ENCODE results near the gene PAX6.

Gene PAX6

DNA sequence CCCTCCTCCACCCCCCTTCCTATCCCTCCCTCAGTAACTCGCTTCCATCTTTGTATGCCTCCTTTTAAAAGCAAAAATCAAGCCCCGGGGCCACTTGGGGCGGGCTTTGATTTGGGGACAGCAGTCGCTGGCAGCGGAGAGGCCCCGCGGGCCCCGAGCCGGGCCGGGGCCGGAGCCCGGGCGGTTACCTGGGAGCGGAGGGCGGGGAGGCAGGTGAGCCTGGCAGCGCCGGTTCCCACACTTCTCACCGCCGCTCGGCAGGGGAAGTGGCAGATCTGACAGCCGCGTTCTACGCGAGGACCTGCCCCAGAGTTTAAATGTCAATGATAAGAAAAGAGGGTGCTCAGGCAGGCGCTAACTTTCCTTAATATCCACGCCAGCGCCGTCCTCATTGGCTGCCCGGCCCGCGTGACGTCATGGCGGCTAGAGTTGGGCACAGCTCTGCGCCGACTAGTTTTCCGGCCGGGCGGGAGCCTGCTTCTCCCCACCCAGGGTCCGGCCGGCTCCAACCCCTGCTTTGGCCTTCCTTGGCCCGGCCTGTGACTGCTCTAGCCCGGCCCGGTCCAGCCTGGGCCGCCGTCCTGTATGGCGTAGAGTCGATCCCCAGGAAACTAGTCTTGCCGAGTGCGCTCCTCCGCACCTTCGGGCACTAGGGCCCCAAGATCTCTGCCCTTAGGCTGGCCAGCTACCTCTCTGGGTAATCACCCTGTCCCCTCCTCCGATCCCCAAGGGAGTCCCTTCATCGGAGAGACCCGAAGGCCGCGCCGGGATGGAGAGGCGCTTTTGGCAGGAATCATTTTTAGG lies 6.7 kb upstream of the PAX6 start:
- Histone ChIP-seq H3K18ac (ENCODE audit: low read length) (peak overlapping the region; percentile 76), H3K27me3 (ENCODE audit: control insufficient read depth in 3 of 3, insufficient read depth in 3 of 3, low read depth in 1 of 3, low read length in 3 of 3) (peaks cover 41 to 88% (median 84%) of the 10 kb centered on the region in 3 experiments), H3K4ac (ENCODE audit: low read length) (no peak overlapping the region), H3K36me3 (replicated peaks in 1 of 2; ENCODE audit: control insufficient read depth in 2 of 2, insufficient read depth in 2 of 2, low read length in 2 of 2) (no peaks in the 10 kb centered on the region), H3K4me1 (ENCODE audit: control insufficient read depth in 2 of 2, insufficient read depth in 1 of 2, low read depth in 1 of 2, low read length in 2 of 2) (peaks cover 27 to 29% of the 10 kb centered on the region in 2 donors), H3K27ac (replicated peaks; ENCODE audit: low read length) (no peak overlapping the region), H2BK15ac (ENCODE audit: low read length) (peak overlapping the region; percentile 26), H3K9ac (ENCODE audit: low read depth, low read length, poor library complexity) (no peak overlapping the region), H3K9me3 (replicated peaks in 1 of 2; ENCODE audit: control insufficient read depth in 2 of 2, insufficient read depth in 1 of 2, low read depth in 1 of 2, low read length in 2 of 2) (peaks cover 1 to 5% of the 10 kb centered on the region in 2 donors), H3K4me3 (ENCODE audit: low read length in 2 of 2) (peak overlapping the region; percentile 59 to 73), H2AK5ac (ENCODE audit: low read depth, low read length) (no peak overlapping the region), H3K14ac (ENCODE audit: low read length) (no peak overlapping the region), H2BK12ac (ENCODE audit: low read length) (no peak overlapping the region), H2BK5ac (ENCODE audit: low read length) (no peak overlapping the region), H2BK120ac (ENCODE audit: low read depth, low read length) (no peak overlapping the region), H3K23ac (ENCODE audit: low read depth, low read length, poor library complexity) (no peak overlapping the region), H4K8ac (ENCODE audit: low read depth, low read length) (no peak overlapping the region), H2AFZ (ENCODE audit: low read length) (peak overlapping the region; percentile 86), H4K91ac (ENCODE audit: low read depth, low read length, poor library complexity) (no peak overlapping the region), H3K4me2 (ENCODE audit: insufficient read depth, low read length, poor library complexity, severe bottlenecking) (peak overlapping the region; percentile 98), H3K79me1 (ENCODE audit: low read depth, low read length) (no peaks in the 10 kb centered on the region)
- DNase-seq (ENCODE audit: low spot score) = peak; percentile 38
- WGBS, 2 donors (ENCODE audit: extremely low coverage in 2 of 2, insufficient read length in 2 of 2, insufficient replicate concordance in 1 of 2) = no CpG with 5 or more reads among the region's 58 CpGs

GRCh38 chr11:31817054-31817620 lies 6.0 kb upstream of the PAX6 start:
- H3K4ac ChIP-seq (ENCODE audit: low read length) = no peak overlapping the region
- no CpG with 5 or more reads among the region's 48 CpGs for WGBS, 2 donors (ENCODE audit: extremely low coverage in 2 of 2, insufficient read length in 2 of 2, insufficient replicate concordance in 1 of 2)
- H3K18ac ChIP-seq (ENCODE audit: low read length) = peak overlapping the region; percentile 94
- DNase-seq (ENCODE audit: low spot score) = peak; percentile 61
- H2BK120ac ChIP-seq (ENCODE audit: low read depth, low read length) = peak overlapping the region; percentile 88
- no peaks in the 10 kb centered on the region for H3K36me3 ChIP-seq (replicated peaks in 1 of 2; ENCODE audit: control insufficient read depth in 2 of 2, insufficient read depth in 2 of 2, low read length in 2 of 2)
- peak overlapping the region; percentile 24 for H3K9ac ChIP-seq (ENCODE audit: low read depth, low read length, poor library complexity)
- H4K91ac ChIP-seq (ENCODE audit: low read depth, low read length, poor library complexity) = no peak overlapping the region
- no peak overlapping the region for H2BK5ac ChIP-seq (ENCODE audit: low read length)
- no peak overlapping the region for H3K27ac ChIP-seq (replicated peaks; ENCODE audit: low read length)
- H2AK5ac ChIP-seq (ENCODE audit: low read depth, low read length) = no peak overlapping the region
- peak overlapping the region; percentile 98 for H3K4me2 ChIP-seq (ENCODE audit: insufficient read depth, low read length, poor library complexity, severe bottlenecking)
- peak overlapping the region; percentile 59 to 73 for H3K4me3 ChIP-seq (ENCODE audit: low read length in 2 of 2)
- H3K4me1 ChIP-seq (ENCODE audit: control insufficient read depth in 2 of 2, insufficient read depth in 1 of 2, low read depth in 1 of 2, low read length in 2 of 2) = peaks cover 27 to 29% of the 10 kb centered on the region in 2 donors
- H3K14ac ChIP-seq (ENCODE audit: low read length) = no peak overlapping the region
- no peak overlapping the region for H4K8ac ChIP-seq (ENCODE audit: low read depth, low read length)
- H3K27me3 ChIP-seq (ENCODE audit: control insufficient read depth in 3 of 3, insufficient read depth in 3 of 3, low read depth in 1 of 3, low read length in 3 of 3) = peaks cover 37 to 81% (median 77%) of the 10 kb centered on the region in 3 experiments
- no peaks in the 10 kb centered on the region for H3K79me1 ChIP-seq (ENCODE audit: low read depth, low read length)
- no peak overlapping the region for H3K23ac ChIP-seq (ENCODE audit: low read depth, low read length, poor library complexity)
- H2BK12ac ChIP-seq (ENCODE audit: low read length) = no peak overlapping the region
- H3K9me3 ChIP-seq (replicated peaks in 1 of 2; ENCODE audit: control insufficient read depth in 2 of 2, insufficient read depth in 1 of 2, low read depth in 1 of 2, low read length in 2 of 2) = no peaks in the 10 kb centered on the region
- H2AFZ ChIP-seq (ENCODE audit: low read length) = peak overlapping the region; percentile 86
- peak overlapping the region; percentile 26 for H2BK15ac ChIP-seq (ENCODE audit: low read length)

DNA sequence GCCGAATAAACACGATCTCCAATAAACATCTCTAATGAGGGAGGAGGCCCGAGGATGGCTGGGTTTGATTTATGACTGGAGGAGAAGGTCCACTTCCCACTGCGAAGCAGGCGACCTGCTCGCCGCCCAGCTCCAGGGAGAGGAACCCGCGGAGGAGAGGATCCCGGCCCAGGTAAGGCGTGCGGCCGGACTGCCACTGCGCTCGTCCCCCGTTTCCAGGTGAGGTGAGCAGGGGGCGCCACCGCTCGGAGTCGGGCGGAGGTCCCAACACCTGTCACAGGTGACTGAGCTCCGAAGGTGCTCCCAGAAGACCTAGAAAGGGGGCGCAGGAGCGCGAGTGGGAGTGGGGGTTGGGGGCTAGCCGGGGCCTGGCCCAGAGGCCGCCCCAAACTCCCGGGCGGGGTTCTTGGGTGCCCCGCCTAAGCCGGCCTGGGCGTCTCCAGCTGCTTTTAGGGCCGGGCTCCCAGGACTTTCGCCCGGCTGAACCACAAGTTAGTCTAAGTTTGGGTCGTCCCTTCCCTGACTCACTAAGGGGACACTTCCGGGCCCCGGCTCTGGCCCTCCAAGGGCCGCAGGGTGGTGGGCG lies 5.4 kb upstream of the PAX6 start:
- Histone ChIP-seq H2BK12ac (ENCODE audit: low read length) (no peak overlapping the region), H2AFZ (ENCODE audit: low read length) (peak overlapping the region; percentile 86), H3K9me3 (replicated peaks in 1 of 2; ENCODE audit: control insufficient read depth in 2 of 2, insufficient read depth in 1 of 2, low read depth in 1 of 2, low read length in 2 of 2) (no peaks in the 10 kb centered on the region), H3K23ac (ENCODE audit: low read depth, low read length, poor library complexity) (no peak overlapping the region), H3K4me1 (ENCODE audit: control insufficient read depth in 2 of 2, insufficient read depth in 1 of 2, low read depth in 1 of 2, low read length in 2 of 2) (peaks cover 26 to 29% of the 10 kb centered on the region in 2 donors), H2BK120ac (ENCODE audit: low read depth, low read length) (peak overlapping the region; percentile 88), H3K4ac (ENCODE audit: low read length) (no peak overlapping the region), H3K14ac (ENCODE audit: low read length) (no peak overlapping the region), H3K27me3 (ENCODE audit: control insufficient read depth in 3 of 3, insufficient read depth in 3 of 3, low read depth in 1 of 3, low read length in 3 of 3) (peaks cover 37 to 75% (median 71%) of the 10 kb centered on the region in 3 experiments), H4K91ac (ENCODE audit: low read depth, low read length, poor library complexity) (no peak overlapping the region), H3K9ac (ENCODE audit: low read depth, low read length, poor library complexity) (peak overlapping the region; percentile 63), H2BK15ac (ENCODE audit: low read length) (no peak overlapping the region), H4K8ac (ENCODE audit: low read depth, low read length) (no peak overlapping the region), H3K79me1 (ENCODE audit: low read depth, low read length) (no peaks in the 10 kb centered on the region), H3K18ac (ENCODE audit: low read length) (peak overlapping the region; percentile 81), H3K4me3 (ENCODE audit: low read length in 2 of 2) (peak overlapping the region; percentile 59 to 73), H3K36me3 (replicated peaks in 1 of 2; ENCODE audit: control insufficient read depth in 2 of 2, insufficient read depth in 2 of 2, low read length in 2 of 2) (no peaks in the 10 kb centered on the region), H2BK5ac (ENCODE audit: low read length) (no peak overlapping the region), H3K27ac (replicated peaks; ENCODE audit: low read length) (no peak overlapping the region), H3K4me2 (ENCODE audit: insufficient read depth, low read length, poor library complexity, severe bottlenecking) (peak overlapping the region; percentile 98), H2AK5ac (ENCODE audit: low read depth, low read length) (no peak overlapping the region)
- no CpG with 5 or more reads among the region's 40 CpGs for WGBS, 2 donors (ENCODE audit: extremely low coverage in 2 of 2, insufficient read length in 2 of 2, insufficient replicate concordance in 1 of 2)
- DNase-seq (ENCODE audit: low spot score) = peak; percentile 21
